ENCODE results near the gene POPDC2.

The POPDC2 gene

GRCh38 chr3:119620899-119621298, 39.5 kb downstream of the POPDC2 start:
- ATAC-seq, result no peak
- TF ChIP-seq OSR1 (CRISPR knock-in tag; IDR thresholded peaks at IDR 0.05), result no peak
- TF ChIP-seq ISL1 (CRISPR knock-in tag; IDR thresholded peaks at IDR 0.05), result no peak
- TF ChIP-seq TCF4 (CRISPR knock-in tag; IDR thresholded peaks at IDR 0.05; ENCODE audit: borderline replicate concordance), result no peak
- TF ChIP-seq, protein P1, sequence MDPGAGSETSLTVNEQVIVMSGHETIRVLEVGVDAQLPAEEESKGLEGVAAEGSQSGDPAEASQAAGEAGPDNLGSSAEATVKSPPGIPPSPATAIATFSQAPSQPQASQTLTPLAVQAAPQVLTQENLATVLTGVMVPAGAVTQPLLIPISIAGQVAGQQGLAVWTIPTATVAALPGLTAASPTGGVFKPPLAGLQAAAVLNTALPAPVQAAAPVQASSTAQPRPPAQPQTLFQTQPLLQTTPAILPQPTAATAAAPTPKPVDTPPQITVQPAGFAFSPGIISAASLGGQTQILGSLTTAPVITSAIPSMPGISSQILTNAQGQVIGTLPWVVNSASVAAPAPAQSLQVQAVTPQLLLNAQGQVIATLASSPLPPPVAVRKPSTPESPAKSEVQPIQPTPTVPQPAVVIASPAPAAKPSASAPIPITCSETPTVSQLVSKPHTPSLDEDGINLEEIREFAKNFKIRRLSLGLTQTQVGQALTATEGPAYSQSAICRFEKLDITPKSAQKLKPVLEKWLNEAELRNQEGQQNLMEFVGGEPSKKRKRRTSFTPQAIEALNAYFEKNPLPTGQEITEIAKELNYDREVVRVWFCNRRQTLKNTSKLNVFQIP (CRISPR knock-in tag; IDR thresholded peaks at IDR 0.05; ENCODE audit: borderline replicate concordance, low read depth), result no peak
- TF ChIP-seq TOX (CRISPR knock-in tag; IDR thresholded peaks at IDR 0.05; ENCODE audit: borderline replicate concordance), result no peak
- no peak for TF ChIP-seq GLIS3 (CRISPR knock-in tag; IDR thresholded peaks at IDR 0.05)
- TF ChIP-seq SNAI2 (CRISPR knock-in tag; IDR thresholded peaks at IDR 0.05), result no peak

DNA sequence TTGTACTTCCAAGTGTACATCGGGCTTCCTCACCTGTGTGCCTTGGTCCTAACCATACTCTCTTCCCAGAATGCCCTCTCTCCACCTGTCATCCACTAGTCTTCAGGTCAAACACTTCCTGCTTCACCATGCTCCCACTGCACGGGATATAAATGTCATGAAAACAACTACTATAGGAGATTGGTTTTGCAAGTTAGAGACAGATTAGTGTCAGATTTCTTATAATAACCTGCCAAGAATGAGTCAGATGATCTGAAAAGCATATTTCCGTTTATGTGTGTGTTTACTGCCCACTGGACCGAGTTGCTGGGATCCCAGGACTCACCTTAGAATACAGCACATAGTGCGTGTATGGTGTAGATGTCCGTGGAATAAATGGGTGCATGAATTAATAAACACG, 41.3 kb downstream of the POPDC2 start:
- peak; percentile 73 for ATAC-seq
- no peak for TF ChIP-seq PPARA (CRISPR knock-in tag; IDR thresholded peaks at IDR 0.05; ENCODE audit: borderline replicate concordance)
- no peak for TF ChIP-seq ISL1 (CRISPR knock-in tag; IDR thresholded peaks at IDR 0.05)
- TF ChIP-seq, protein P2, sequence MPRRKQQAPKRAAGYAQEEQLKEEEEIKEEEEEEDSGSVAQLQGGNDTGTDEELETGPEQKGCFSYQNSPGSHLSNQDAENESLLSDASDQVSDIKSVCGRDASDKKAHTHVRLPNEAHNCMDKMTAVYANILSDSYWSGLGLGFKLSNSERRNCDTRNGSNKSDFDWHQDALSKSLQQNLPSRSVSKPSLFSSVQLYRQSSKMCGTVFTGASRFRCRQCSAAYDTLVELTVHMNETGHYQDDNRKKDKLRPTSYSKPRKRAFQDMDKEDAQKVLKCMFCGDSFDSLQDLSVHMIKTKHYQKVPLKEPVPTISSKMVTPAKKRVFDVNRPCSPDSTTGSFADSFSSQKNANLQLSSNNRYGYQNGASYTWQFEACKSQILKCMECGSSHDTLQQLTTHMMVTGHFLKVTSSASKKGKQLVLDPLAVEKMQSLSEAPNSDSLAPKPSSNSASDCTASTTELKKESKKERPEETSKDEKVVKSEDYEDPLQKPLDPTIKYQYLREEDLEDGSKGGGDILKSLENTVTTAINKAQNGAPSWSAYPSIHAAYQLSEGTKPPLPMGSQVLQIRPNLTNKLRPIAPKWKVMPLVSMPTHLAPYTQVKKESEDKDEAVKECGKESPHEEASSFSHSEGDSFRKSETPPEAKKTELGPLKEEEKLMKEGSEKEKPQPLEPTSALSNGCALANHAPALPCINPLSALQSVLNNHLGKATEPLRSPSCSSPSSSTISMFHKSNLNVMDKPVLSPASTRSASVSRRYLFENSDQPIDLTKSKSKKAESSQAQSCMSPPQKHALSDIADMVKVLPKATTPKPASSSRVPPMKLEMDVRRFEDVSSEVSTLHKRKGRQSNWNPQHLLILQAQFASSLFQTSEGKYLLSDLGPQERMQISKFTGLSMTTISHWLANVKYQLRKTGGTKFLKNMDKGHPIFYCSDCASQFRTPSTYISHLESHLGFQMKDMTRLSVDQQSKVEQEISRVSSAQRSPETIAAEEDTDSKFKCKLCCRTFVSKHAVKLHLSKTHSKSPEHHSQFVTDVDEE (CRISPR knock-in tag; IDR thresholded peaks at IDR 0.05), result no peak
- TF ChIP-seq ZC3H10 (CRISPR knock-in tag; IDR thresholded peaks at IDR 0.05), result no peak
- no peak for TF ChIP-seq ZFP3 (CRISPR knock-in tag; IDR thresholded peaks at IDR 0.05)

DNA sequence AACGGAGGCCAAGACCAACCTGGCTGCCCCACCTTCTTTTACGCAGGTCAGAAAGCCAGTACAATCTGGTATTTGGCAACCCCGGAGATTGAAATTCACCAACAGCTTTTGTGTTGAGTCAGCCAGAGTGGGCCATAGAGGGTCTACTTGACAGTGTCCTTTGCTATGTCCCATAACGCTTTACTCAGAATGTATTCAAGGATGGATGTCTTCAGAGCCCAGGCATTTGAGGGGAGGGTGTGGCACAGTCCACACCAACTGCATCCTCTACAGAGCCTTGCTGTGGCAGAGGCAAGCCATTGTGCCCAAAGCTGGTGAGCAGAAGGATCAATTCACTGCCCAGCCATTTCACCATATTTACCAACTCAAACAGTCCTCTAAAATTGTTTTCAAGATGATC, 44.3 kb downstream of the POPDC2 start:
- TF ChIP-seq ARNTL (CRISPR knock-in tag; IDR thresholded peaks at IDR 0.05; ENCODE audit: borderline replicate concordance, low read depth) (no peak), RARB (CRISPR knock-in tag; IDR thresholded peaks at IDR 0.05) (no peak), OSR1 (CRISPR knock-in tag; IDR thresholded peaks at IDR 0.05) (no peak)
- TF ChIP-seq, protein P3, sequence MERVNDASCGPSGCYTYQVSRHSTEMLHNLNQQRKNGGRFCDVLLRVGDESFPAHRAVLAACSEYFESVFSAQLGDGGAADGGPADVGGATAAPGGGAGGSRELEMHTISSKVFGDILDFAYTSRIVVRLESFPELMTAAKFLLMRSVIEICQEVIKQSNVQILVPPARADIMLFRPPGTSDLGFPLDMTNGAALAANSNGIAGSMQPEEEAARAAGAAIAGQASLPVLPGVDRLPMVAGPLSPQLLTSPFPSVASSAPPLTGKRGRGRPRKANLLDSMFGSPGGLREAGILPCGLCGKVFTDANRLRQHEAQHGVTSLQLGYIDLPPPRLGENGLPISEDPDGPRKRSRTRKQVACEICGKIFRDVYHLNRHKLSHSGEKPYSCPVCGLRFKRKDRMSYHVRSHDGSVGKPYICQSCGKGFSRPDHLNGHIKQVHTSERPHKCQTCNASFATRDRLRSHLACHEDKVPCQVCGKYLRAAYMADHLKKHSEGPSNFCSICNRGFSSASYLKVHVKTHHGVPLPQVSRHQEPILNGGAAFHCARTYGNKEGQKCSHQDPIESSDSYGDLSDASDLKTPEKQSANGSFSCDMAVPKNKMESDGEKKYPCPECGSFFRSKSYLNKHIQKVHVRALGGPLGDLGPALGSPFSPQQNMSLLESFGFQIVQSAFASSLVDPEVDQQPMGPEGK (CRISPR knock-in tag; IDR thresholded peaks at IDR 0.05; ENCODE audit: borderline replicate concordance), result no peak
- TF ChIP-seq, protein P4, sequence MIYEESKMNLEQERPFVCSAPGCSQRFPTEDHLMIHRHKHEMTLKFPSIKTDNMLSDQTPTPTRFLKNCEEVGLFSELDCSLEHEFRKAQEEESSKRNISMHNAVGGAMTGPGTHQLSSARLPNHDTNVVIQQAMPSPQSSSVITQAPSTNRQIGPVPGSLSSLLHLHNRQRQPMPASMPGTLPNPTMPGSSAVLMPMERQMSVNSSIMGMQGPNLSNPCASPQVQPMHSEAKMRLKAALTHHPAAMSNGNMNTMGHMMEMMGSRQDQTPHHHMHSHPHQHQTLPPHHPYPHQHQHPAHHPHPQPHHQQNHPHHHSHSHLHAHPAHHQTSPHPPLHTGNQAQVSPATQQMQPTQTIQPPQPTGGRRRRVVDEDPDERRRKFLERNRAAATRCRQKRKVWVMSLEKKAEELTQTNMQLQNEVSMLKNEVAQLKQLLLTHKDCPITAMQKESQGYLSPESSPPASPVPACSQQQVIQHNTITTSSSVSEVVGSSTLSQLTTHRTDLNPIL (CRISPR knock-in tag; IDR thresholded peaks at IDR 0.05; ENCODE audit: low read depth), result no peak
- no peak for ATAC-seq

DNA sequence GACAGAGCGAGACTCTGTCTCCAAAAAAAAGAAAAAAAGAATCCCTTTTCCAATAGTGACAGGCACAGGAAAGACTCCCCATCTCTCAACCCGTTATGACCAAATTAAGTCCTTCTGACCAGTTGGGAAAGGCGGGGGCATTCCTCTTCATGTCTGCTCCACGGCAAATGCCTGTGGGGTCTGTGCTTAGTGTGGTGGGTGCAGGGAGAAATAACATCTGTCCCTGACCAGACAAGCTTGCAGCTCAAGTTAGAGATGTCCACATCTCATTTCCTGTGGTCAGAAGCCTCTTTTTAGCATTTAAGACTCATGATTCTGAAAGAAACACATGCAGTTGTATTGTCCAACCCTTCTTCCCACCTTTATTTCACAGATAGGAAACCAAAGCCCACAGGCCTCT, 46.5 kb downstream of the POPDC2 start:
- TF ChIP-seq ZNF8 (CRISPR knock-in tag; IDR thresholded peaks at IDR 0.05) (no peak), OSR1 (CRISPR knock-in tag; IDR thresholded peaks at IDR 0.05) (no peak), SNAI2 (CRISPR knock-in tag; IDR thresholded peaks at IDR 0.05) (no peak), ZNF565 (CRISPR knock-in tag; conservative IDR thresholded peaks at IDR 0.05; ENCODE audit: low read depth) (no peak), ZNF70 (CRISPR knock-in tag; IDR thresholded peaks at IDR 0.05) (no peak), ZFP30 (CRISPR knock-in tag; IDR thresholded peaks at IDR 0.05) (no peak), ZFP3 (CRISPR knock-in tag; IDR thresholded peaks at IDR 0.05) (no peak), CSRNP3 (CRISPR knock-in tag; IDR thresholded peaks at IDR 0.05) (no peak), ZC3H10 (CRISPR knock-in tag; IDR thresholded peaks at IDR 0.05) (no peak), CSDC2 (CRISPR knock-in tag; IDR thresholded peaks at IDR 0.05) (no peak)
- TF ChIP-seq, protein P1 (CRISPR knock-in tag; IDR thresholded peaks at IDR 0.05; ENCODE audit: borderline replicate concordance, low read depth), result no peak
- TF ChIP-seq, protein P3 (CRISPR knock-in tag; IDR thresholded peaks at IDR 0.05; ENCODE audit: borderline replicate concordance), result no peak
- no peak for ATAC-seq
